LoVo (cell line): ENCODE measurements around the gene HOXB9.

Experiments
- DNase-seq: peaks from one replicate; pipeline ENCODE4 v3.0.0-alpha.2; 2016; ENCODE audit warnings: low spot score

The HOXB9 gene

DNA sequence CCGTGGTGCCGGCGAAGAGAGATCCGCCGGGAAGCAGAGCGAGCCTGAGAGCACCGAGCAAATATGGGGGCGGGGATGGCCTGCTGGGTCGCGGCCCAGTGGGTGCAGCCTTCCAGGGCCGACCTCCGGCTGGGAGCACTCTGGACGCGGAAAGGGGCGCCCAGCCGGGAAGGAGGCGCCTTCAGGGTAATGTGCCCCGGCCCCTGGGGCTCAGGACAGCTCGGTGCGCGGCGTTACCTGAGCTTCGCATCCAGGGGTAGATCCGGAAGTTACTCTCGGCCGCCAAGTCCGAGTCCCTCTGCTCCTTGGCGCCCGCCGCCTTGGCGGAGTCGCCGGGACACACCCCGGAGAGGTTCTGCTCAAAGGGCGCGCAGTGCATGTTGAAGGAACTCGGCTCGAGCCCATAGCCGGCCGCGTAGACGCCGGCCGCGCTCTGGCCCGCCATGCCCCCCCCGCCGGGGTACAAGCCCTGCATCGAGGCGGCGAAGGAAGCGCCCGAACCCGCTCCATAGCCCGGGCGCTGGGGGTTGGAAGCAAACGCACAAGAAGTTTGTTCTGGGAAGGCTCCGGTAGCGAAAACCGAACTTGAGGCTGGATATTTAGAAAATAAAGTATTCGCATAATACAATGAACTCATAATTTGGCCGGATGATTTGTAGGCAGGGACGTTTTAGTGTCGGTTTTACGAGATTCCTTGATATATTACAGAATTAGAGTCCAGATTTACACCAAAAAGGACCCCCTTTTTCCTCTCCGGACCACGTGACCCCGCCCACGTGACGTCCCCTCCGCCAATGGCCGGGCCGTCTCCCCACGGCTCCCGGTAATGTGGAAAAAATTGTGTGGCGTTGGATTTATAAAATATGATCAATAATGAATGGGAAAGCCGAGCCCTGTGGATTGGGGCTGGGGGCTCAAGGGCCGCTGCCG, 15.6 kb downstream of the HOXB9 start, which contains the start of gene HOXB7:
HOXB7 (minus strand) TSS at position 736 of the 930 bp plus-strand sequence; CDS start at position 637, 99 bp downstream.
- DNase-seq, result peak; percentile 72

DNA sequence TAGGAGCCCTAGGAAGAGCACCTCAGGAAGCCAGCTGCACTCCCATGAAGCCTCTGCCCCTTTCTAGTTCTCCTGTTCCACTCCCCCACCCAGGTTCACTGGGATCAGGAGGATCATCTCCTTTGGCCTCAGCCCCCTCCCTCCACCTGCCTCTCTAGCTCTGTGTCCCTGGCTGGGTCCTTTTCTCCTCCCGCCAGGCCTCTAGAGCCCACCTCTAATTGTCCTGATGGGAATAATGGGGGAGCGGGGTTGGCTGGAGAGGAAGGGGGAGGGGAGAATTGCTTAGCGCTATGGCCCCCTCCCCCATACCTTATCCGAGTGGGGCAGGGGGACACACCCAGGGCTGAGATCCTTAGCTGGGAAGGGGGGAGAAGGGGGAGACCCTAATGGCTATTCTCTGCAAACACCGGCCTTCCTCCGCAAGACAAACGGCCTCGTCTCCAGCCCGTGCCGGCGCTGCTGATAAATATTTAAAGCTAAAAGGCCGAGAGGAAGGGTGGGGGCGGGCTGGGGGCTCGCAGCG, 16.3 kb downstream of the HOXB9 start:
- no peak for DNase-seq

- DNase-seq, result no peak
Measured at GRCh38 chr17:48609033-48609432, 17.1 kb downstream of the HOXB9 start.

DNA sequence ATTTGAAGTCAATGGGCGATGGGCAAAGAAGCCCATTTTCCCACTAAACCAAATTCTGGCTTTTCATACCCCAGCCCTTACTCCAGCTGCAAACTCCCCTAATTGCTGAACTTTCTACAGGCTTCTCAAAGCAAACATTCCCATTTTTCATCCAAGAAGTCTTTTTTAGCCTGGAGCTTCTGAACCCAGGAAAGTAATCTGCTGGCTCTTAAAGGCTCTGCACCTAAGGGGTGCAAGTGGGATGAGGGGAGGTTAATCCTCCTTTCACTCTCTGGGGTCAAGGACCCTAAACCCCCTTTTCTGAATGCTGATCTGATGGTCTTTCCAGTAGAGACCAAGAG, 17.7 kb downstream of the HOXB9 start:
- DNase-seq, result no peak

GRCh38 chr17:48606892-48607614, 19.1 kb downstream of the HOXB9 start:
- no peak for DNase-seq

- DNase-seq, result no peak
Measured at GRCh38 chr17:48605991-48606891, 19.9 kb downstream of the HOXB9 start.

- no peak for DNase-seq
Measured at GRCh38 chr17:48605409-48605919, 20.7 kb downstream of the HOXB9 start.

GRCh38 chr17:48604770-48605329, 21.3 kb downstream of the HOXB9 start, which contains the start of gene HOXB6:
Gene HOXB6 (minus strand): TSS chr17:48604986. CDS start chr17:48598150, 6,836 bp downstream.
- peak; percentile 90 for DNase-seq

DNA sequence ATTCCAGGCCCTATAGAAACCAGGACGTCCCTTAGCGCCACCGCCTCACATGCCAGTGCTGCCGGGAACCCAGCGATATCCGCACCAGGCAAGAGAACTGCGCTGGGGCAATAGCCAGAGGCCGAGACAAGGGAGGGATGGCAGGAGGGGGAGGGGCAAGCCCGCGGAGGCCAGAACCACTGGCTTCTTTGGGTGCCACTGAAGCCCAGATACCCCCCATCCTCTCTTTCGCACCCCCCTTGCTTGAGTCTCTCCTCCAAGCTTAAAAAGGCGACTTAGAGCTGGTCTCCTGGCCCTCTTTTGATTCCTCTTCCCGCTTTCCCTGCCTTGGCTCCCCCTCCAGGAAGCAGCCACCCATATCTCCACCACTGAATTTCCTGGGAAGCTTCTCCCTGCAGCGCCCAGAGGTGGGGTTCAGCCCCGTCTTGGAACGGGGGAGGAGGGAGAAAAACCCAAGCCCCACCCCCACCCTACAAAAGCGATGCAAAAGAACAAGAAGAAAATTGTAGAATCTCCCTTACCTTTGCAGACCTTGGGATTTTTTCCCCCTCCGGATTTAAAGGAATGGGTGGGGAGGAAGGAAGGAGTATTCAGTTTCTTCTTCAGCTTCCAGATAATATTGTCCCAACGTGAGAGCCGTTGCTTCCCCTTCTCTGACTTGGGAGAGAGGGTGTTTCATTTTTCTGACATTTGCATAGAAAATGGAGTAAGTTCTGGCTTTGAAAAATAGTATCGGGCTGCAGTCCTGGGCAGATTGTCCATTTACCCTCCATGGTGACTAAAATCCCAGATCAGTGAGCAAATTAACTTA, 22.0 kb downstream of the HOXB9 start:
- DNase-seq, result peak; percentile 61

DNA sequence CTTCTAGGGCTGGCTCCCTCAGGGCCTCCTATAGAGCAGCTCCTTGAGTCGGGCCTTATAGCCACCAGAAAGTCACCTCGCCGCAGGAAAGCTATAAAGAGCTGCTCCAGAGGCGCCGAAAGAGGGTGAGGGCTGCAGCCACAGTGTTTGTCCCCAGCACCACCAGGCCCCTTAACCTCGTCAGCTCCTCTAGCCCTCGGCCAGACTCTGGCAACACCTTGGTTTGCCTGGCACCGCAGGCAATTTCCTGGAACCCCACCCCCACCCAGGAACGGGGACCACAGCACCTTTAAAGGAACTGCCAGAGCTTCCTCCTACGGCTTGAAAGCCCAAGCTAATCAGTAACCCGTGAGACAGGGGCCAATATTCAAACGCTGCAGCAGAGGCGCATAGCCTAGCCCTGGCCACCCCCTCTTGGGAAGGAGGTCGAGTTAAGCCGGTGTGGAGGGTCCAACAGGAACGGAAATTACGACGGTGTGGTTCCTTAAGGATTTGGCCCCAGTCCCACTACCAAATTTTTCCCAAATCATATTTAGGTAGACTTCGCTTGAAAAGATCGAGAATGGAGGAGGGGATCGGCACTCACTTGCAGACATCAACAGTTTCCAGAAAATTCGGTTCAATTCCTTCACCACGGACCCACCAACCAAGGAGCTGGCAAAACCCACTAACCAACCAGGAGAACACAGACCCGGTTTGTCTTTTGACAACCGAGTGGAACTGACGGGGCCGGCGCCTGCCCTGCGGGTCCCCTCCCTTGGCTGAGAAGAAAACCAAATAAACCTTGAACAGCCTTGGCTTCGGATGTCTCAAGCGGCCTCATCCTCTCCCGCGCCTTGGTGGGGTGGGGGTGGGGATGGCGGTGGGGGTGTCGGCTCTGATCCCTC, 24.4 kb downstream of the HOXB9 start:
- DNase-seq, result peak; percentile 78

DNA sequence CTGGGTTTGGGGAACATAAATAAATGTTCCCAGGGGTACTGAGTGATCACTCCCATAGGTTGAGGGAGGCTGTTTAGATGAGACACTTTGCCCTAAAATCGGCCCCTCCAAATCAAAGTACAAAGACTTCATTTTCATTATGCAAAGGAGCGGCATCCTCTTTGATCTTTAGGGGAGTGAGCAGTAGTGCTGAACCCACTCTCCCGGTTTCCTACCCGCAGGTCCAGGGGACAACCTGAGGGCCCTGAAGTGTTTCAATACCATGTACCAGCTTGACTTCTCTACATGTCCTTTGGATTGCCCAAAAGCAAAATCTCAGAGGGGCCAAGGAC, 25.0 kb downstream of the HOXB9 start:
- no peak for DNase-seq

DNA sequence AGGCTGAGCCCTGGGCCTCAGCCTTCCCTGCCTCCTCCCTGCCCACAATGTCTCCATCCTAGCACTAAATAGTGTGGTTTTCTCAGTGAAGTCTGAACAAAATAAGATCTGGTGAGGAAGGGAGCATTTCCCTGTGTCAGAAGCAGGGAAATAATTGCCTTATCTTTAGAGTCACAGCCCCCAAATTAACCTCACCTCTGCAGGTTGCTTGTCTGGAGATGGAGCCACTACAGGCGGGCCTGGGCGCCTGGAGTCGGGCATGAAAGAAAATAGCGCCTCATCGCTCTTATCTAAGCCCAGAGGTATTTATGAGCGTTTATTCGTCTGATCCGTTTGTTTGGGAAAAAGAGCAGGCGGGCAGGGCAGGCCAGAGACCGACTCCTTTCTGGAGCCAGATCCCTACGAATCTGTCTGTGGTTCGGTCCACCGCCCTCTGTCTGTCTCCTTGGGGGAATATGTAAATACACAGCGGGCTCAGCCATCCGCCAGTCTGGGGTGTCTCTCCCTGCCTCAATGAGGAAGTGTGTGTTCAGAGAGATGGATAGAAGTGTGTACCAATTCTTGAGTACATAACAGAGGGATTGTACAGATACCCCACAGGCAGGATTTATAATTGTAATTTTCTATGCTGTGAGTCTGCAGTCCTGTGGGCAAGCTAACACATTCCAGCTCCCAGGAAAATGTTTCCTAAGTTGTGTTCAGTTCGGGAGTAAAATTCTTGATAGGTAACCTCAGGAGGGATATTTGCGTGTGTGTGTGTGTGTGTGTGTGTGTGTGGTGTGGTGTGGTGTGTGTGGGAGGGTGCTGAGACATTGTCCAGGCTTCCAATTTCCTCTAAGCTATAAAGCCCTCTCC, 25.7 kb downstream of the HOXB9 start:
- DNase-seq, result no peak

GRCh38 chr17:48599354-48599753, 26.8 kb downstream of the HOXB9 start:
- no peak for DNase-seq

- no peak for DNase-seq
Measured at GRCh38 chr17:48598736-48599135, 27.4 kb downstream of the HOXB9 start.

GRCh38 chr17:48597778-48598631, 28.2 kb downstream of the HOXB9 start:
- no peak for DNase-seq

- DNase-seq, result no peak
Measured at GRCh38 chr17:48597528-48597777, 28.7 kb downstream of the HOXB9 start.

GRCh38 chr17:48596735-48597527, 29.2 kb downstream of the HOXB9 start:
- DNase-seq, result no peak
